PC-9 (cell line): ENCODE measurements around the gene GRIK3. TPM values are rescaled to one million over a fixed set of nuclear protein-coding genes. Genes with fewer than 3 reads are reported as not detected.

Experiments used
- BruUV-seq: library from RNA; stranded (reverse); fragments of 400-500 nt; replicated peaks from 2 replicates; lab custom pipeline; 2021; lab: Mats Ljungman, UMichigan
- CTCF ChIA-PET: fragments of 300-600 bp; sonication (Branson Sonifier 250); formaldehyde crosslinking; loops from one replicate; lab custom pipeline; 2022; ENCODE audit warnings: antibody characterized with exemption; lab: Charles Lee
- POLR2A ChIA-PET: fragments of 300-600 bp; sonication (Branson Sonifier 250); formaldehyde crosslinking; loops from one replicate; lab custom pipeline; 2022; ENCODE audit warnings: antibody characterized with exemption; ENCODE audit not compliant: unreplicated experiment; lab: Charles Lee
- DNase-seq, 2 experiments: peaks; one replicate each; pipeline versions ENCODE4 v3.0.0 to v3.0.0-alpha.2; 2015 to 2022; ENCODE audit warnings: mixed read lengths in 1 of 2
- H2AFZ ChIP-seq: fragments of 200-600 bp; sonication (generic); 2 replicates; pipeline ENCODE4 v1.8.1; 2017; ENCODE audit warnings: antibody characterized with exemption
- H3F3A ChIP-seq: fragments of 200-600 bp; sonication (generic); 2 replicates; pipeline ENCODE4 v1.8.1; 2017; ENCODE audit warnings: antibody characterized with exemption, mild to moderate bottlenecking, low read depth; ENCODE audit not compliant: insufficient read depth
- H3K27ac ChIP-seq: fragments of 200-600 bp; sonication (generic); 2 replicates; pipeline ENCODE4 v1.6.1; 2016; ENCODE audit warnings: mixed run types
- H3K27me3 ChIP-seq: fragments of 200-600 bp; sonication (generic); 2 replicates; pipeline ENCODE4 v1.6.1; 2016; ENCODE audit warnings: low read depth, mixed run types; ENCODE audit not compliant: insufficient read depth
- H3K36me3 ChIP-seq: fragments of 200-600 bp; sonication (generic); 2 replicates; pipeline ENCODE4 v1.6.1; 2016; ENCODE audit warnings: low read depth, mixed run types
- H3K4me1 ChIP-seq: fragments of 200-600 bp; sonication (generic); replicated peaks from 2 replicates; pipeline ENCODE4 v1.6.1; 2016; ENCODE audit warnings: mixed run types; ENCODE audit not compliant: insufficient read depth
- H3K4me2 ChIP-seq: fragments of 200-600 bp; sonication (generic); 2 replicates; pipeline ENCODE4 v1.6.1; 2017; ENCODE audit warnings: mixed run types
- H3K4me3 ChIP-seq: fragments of 200-600 bp; sonication (generic); 2 replicates; pipeline ENCODE4 v1.6.1; 2016; ENCODE audit warnings: mixed run types
- H3K79me2 ChIP-seq: fragments of 200-600 bp; sonication (generic); 2 replicates; pipeline ENCODE4 v1.6.1; 2017; ENCODE audit warnings: low read depth, mixed run types
- H3K9me2 ChIP-seq: fragments of 200-600 bp; sonication (generic); 2 replicates; pipeline ENCODE4 v1.8.1; 2017; ENCODE audit warnings: mild to moderate bottlenecking; ENCODE audit not compliant: insufficient read depth
- H3K9me3 ChIP-seq: fragments of 200-600 bp; sonication (generic); 2 replicates; pipeline ENCODE4 v1.8.1; 2016; ENCODE audit warnings: low read depth; ENCODE audit not compliant: insufficient read depth
- H4K20me1 ChIP-seq: fragments of 200-600 bp; sonication (generic); 2 replicates; pipeline ENCODE4 v1.8.1; 2017; ENCODE audit not compliant: insufficient read depth
- CTCF ChIP-seq: fragments of 200-600 bp; sonication (generic); conservative IDR thresholded peaks from 2 replicates; pipeline ENCODE4 v1.6.1; 2017; ENCODE audit warnings: mixed run types, antibody characterized with exemption, mild to moderate bottlenecking, moderate library complexity
- EZH2 ChIP-seq: fragments of 200-600 bp; sonication (generic); IDR thresholded peaks from 2 replicates; pipeline ENCODE4 v1.8.0; 2017; ENCODE audit warnings: antibody characterized with exemption, low read depth
- intact Hi-C: fragments of 100-400 bp; cut with micrococcal nuclease; formaldehyde crosslinking; loops from one replicate; pipeline ENCODE4 v1.10.0; 2022; ENCODE audit not compliant: unreplicated experiment
- total RNA-seq: library from RNA; stranded (reverse); gene quantifications from 2 replicates; pipeline ENCODE4 v1.2.3, GENCODE V29; 2021

Gene GRIK3
- total RNA-seq, 1 experiment from 2014 or later = not detected

GRCh38 chr1:36790191-36790590, 244.1 kb downstream of the GRIK3 start:
- no peaks in the 10 kb centered on the region for H3K79me2 ChIP-seq
- H3K4me1 ChIP-seq = no peaks in the 10 kb centered on the region
- no TSS peak for BruUV-seq
- H4K20me1 ChIP-seq = no peaks in the 10 kb centered on the region
- no peaks in the 10 kb centered on the region for H3K36me3 ChIP-seq
- H2AFZ ChIP-seq = no peak overlapping the region
- H3K27ac ChIP-seq = no peak overlapping the region
- H3K9me3 ChIP-seq = no peaks in the 10 kb centered on the region
- no peak for DNase-seq
- POLR2A ChIA-PET = no interaction called here
- no peaks in the 10 kb centered on the region for H3F3A ChIP-seq
- H3K4me2 ChIP-seq = no peak overlapping the region
- peaks cover 15% of the 10 kb centered on the region; the same call in 1 of the 2 replicates for H3K27me3 ChIP-seq
- no peak overlapping the region for H3K4me3 ChIP-seq
- no peaks in the 10 kb centered on the region for H3K9me2 ChIP-seq
- no peak for TF ChIP-seq EZH2
- no peak for TF ChIP-seq CTCF
- intact Hi-C loops = no loop called here
- CTCF ChIA-PET = no interaction called here

- H3K36me3 ChIP-seq = no peaks in the 10 kb centered on the region
- no peak overlapping the region for H3K27ac ChIP-seq
- no peak overlapping the region for H3K4me3 ChIP-seq
- H3F3A ChIP-seq = no peaks in the 10 kb centered on the region
- DNase-seq = no peak
- no peak overlapping the region for H2AFZ ChIP-seq
- no peak overlapping the region for H3K4me2 ChIP-seq
- no peaks in the 10 kb centered on the region for H4K20me1 ChIP-seq
- ChIA-PET CTCF (no interaction called here), POLR2A (no interaction called here)
- H3K27me3 ChIP-seq = peaks cover 15% of the 10 kb centered on the region; the same call in 1 of the 2 replicates
- no TSS peak for BruUV-seq
- TF ChIP-seq EZH2 (no peak), CTCF (no peak)
- no peaks in the 10 kb centered on the region for H3K9me3 ChIP-seq
- intact Hi-C loops = no loop called here
- H3K9me2 ChIP-seq = no peaks in the 10 kb centered on the region
- no peaks in the 10 kb centered on the region for H3K4me1 ChIP-seq
- H3K79me2 ChIP-seq = no peaks in the 10 kb centered on the region
Measured at GRCh38 chr1:36789535-36789934, 244.8 kb downstream of the GRIK3 start.

- Histone ChIP-seq H2AFZ (no peak overlapping the region), H3K4me2 (no peak overlapping the region), H3K36me3 (no peaks in the 10 kb centered on the region), H3F3A (no peaks in the 10 kb centered on the region), H3K79me2 (no peaks in the 10 kb centered on the region), H3K9me2 (no peaks in the 10 kb centered on the region), H4K20me1 (no peaks in the 10 kb centered on the region), H3K27me3 (peaks cover 15% of the 10 kb centered on the region; the same call in 1 of the 2 replicates), H3K9me3 (no peaks in the 10 kb centered on the region), H3K4me1 (no peaks in the 10 kb centered on the region), H3K4me3 (no peak overlapping the region), H3K27ac (no peak overlapping the region)
- intact Hi-C loops = no loop called here
- no peak for DNase-seq
- TF ChIP-seq CTCF = no peak
- TF ChIP-seq EZH2 = no peak
- ChIA-PET CTCF (no interaction called here), POLR2A (no interaction called here)
- no TSS peak for BruUV-seq
Measured at GRCh38 chr1:36787312-36787913, 246.9 kb downstream of the GRIK3 start.
